Transverse colon (tissue), 4 donors: ENCODE results near the gene AKAP13.

Source experiments
- POLR2AphosphoS5 ChIP-seq, 3 donors: sonication (generic); formaldehyde crosslinking; IDR thresholded peaks; one replicate each; pipeline ENCODE4 v1.6.1; 2016; ENCODE audit warnings: antibody characterized with exemption in 3 of 3
- TF ChIP-seq, protein P1 (sequence below), 5 experiments: fragments of 200-600 bp in 3 of 5; fragments of 450-650 bp in 2 of 5; sonication (generic) in 3 of 5; IDR thresholded peaks; 1 replicate in 2 of 5; 2 replicates in 3 of 5; pipeline ENCODE4 v1.5.1; 2016 to 2017; ENCODE audit warnings: antibody characterized with exemption in 5 of 5, inconsistent platforms in 3 of 5, mild to moderate bottlenecking in 2 of 5, moderate library complexity in 1 of 5

GRCh38 chr15:85752124-85752475 lies 371.7 kb downstream of the AKAP13 start:
- TF ChIP-seq POLR2AphosphoS5 (IDR thresholded peaks at IDR 0.05): no peak
- TF ChIP-seq, protein P1, sequence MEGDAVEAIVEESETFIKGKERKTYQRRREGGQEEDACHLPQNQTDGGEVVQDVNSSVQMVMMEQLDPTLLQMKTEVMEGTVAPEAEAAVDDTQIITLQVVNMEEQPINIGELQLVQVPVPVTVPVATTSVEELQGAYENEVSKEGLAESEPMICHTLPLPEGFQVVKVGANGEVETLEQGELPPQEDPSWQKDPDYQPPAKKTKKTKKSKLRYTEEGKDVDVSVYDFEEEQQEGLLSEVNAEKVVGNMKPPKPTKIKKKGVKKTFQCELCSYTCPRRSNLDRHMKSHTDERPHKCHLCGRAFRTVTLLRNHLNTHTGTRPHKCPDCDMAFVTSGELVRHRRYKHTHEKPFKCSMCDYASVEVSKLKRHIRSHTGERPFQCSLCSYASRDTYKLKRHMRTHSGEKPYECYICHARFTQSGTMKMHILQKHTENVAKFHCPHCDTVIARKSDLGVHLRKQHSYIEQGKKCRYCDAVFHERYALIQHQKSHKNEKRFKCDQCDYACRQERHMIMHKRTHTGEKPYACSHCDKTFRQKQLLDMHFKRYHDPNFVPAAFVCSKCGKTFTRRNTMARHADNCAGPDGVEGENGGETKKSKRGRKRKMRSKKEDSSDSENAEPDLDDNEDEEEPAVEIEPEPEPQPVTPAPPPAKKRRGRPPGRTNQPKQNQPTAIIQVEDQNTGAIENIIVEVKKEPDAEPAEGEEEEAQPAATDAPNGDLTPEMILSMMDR (IDR thresholded peaks at IDR 0.05): no peak
